GM06990 (cell line): ENCODE measurements around the gene C6orf47.

Source experiments
- DNase-seq: peaks from one replicate; pipeline ENCODE4 v3.0.0-alpha.2; 2011; ENCODE audit not compliant: insufficient read length; ENCODE audit errors: extremely low read depth
- H3K27me3 ChIP-seq: replicated peaks from 2 replicates; pipeline ENCODE4 v1.6.0; 2011; ENCODE audit warnings: low read length; ENCODE audit not compliant: control insufficient read depth, insufficient read depth
- H3K36me3 ChIP-seq: 2 replicates; pipeline ENCODE4 v1.5.1; 2011; ENCODE audit warnings: low read length; ENCODE audit not compliant: control insufficient read depth, insufficient read depth
- H3K4me3 ChIP-seq: replicated peaks from 2 replicates; pipeline ENCODE4 v1.5.1; 2011; ENCODE audit warnings: low read depth, mild to moderate bottlenecking, control low read depth, low read length
- TF ChIP-seq, protein P1 (sequence below): IDR thresholded peaks from 2 replicates; pipeline ENCODE4 v1.5.1; 2011; ENCODE audit warnings: low read length, control low read depth, mild to moderate bottlenecking, inconsistent platforms; ENCODE audit not compliant: insufficient read depth, poor library complexity, severe bottlenecking

C6orf47 gene

DNA sequence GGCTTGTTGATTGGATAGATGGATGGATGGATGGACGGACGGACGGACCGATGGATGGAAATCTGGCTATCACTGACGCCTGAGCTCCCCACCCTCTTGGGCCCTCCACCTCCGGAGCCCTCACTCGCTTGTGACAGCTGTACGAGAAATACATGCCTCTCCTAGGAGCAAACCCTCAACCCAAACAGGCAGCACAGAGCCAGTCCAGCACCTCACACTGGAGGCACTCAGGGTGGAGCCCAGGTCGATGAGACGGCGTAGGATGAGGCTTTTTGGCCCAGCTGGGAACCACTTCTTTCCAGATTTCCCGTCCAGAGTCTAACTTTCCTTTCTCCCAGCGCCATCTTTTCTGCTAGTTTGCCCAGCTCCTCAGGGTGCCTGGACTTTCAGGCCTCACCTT, 23.0 kb upstream of the C6orf47 start:
- Histone ChIP-seq H3K36me3 (peaks cover 14% of the 10 kb centered on the region), H3K27me3 (no peaks in the 10 kb centered on the region), H3K4me3 (no peak overlapping the region)
- TF ChIP-seq, protein P1, sequence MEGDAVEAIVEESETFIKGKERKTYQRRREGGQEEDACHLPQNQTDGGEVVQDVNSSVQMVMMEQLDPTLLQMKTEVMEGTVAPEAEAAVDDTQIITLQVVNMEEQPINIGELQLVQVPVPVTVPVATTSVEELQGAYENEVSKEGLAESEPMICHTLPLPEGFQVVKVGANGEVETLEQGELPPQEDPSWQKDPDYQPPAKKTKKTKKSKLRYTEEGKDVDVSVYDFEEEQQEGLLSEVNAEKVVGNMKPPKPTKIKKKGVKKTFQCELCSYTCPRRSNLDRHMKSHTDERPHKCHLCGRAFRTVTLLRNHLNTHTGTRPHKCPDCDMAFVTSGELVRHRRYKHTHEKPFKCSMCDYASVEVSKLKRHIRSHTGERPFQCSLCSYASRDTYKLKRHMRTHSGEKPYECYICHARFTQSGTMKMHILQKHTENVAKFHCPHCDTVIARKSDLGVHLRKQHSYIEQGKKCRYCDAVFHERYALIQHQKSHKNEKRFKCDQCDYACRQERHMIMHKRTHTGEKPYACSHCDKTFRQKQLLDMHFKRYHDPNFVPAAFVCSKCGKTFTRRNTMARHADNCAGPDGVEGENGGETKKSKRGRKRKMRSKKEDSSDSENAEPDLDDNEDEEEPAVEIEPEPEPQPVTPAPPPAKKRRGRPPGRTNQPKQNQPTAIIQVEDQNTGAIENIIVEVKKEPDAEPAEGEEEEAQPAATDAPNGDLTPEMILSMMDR, result no peak
- no peak for DNase-seq

- DNase-seq, result peak; percentile 48
- no peaks in the 10 kb centered on the region for H3K27me3 ChIP-seq
- TF ChIP-seq, protein P1, result peak; percentile 41
- peaks cover 3% of the 10 kb centered on the region for H3K36me3 ChIP-seq
- H3K4me3 ChIP-seq, result peak overlapping the region; percentile 61
Observed at GRCh38 chr6:31681135-31681671, 20.6 kb upstream of the C6orf47 start.

DNA sequence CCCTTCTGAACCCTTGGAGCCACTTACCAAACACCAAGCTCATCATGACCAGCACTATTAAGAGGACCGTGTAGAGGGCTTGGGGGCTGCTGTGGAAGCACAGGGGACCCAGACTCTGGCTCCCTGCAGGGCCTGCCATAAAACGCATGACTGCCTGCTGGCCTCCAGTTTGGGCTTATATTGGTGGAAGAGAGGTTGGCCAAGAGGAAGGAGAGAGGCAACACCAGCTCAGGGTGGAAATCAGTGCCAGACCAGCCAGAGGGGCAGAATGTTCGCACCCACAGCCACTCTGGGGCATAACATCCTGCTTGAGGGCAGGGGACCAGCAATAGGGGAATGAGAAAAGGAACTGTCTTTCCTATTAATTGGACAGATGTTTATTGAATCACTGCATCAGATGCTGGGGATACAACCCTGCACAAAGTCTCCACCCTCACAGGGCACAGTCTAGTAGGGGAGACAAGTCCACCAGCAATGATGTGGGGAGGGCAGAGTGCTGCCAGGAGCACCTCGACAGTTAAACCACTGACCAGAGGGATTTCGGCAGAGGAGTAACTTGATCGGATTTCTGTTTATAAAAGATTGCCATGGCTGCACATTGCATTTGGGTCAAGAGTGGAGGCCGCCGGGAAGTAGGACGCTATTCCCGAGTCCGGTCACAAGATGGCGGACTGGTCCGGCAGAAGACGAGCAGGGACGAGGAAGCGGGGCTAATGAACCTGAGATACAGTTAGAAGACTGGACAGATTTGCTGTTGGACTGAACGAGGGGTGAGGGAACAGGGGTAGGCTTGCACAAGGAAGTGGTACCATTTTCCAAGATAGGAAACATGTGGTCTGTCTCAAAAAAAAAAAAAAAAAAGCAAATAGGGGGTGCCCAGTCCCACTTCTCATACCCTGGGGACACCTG, 19.9 kb upstream of the C6orf47 start, which contains the start of gene LY6G5C:
LY6G5C (minus strand) TSS at position 842 of the 909 bp plus-strand sequence; CDS start at position 148, 694 bp downstream.
- H3K36me3 ChIP-seq, result peaks cover 1% of the 10 kb centered on the region
- peak; percentile 61 for DNase-seq
- H3K27me3 ChIP-seq, result no peaks in the 10 kb centered on the region
- TF ChIP-seq, protein P1, result peak; percentile 74
- H3K4me3 ChIP-seq, result peak within 1 kb of the TSS; percentile 61

DNA sequence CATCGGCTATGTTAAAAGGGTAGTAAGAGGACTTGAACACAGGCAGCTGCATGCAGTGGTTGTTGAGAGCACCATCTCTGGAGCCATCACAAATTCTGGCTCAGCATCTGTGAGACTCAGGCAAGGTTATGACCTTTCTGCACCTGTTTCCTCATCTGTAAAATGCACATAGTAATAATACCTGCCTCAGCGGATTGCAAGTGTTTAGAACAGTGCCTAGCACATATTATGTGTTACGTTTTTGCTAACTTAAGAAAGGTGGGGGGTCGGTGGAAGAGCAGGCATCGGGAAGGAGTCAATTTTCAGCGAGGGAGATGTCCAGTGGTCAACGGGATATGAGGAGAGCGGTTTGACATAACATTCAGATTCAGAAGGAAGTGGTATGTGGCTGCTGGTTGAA, 17.4 kb upstream of the C6orf47 start:
- Histone ChIP-seq H3K36me3 (peaks cover 2% of the 10 kb centered on the region; the same call in 1 of the 2 replicates), H3K4me3 (no peak overlapping the region), H3K27me3 (no peaks in the 10 kb centered on the region)
- TF ChIP-seq, protein P1, result no peak
- DNase-seq, result no peak

DNA sequence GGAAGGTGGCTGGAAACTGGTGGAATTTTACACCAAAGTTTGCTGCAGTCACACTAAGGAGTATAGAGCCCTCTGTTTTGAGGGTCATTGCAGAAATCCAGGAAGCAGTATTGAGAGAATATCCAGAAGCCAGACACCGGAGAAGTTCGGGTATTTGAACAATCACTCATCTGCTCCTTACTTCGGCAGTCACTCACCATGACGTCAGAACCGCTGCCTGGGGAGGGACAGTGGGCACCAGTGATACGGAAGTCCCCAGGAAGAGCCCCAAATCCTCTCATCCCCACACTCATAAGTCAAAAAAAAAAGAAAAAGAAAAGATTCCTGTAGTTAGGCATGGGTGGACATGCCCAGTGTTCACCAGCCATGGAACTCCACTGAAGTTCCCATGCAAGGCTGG, 16.3 kb upstream of the C6orf47 start:
- peaks cover 5% of the 10 kb centered on the region for H3K36me3 ChIP-seq
- TF ChIP-seq, protein P1, result no peak
- H3K4me3 ChIP-seq, result no peak overlapping the region
- no peaks in the 10 kb centered on the region for H3K27me3 ChIP-seq
- DNase-seq, result no peak
